Lung (tissue), 12 donors: ENCODE measurements around the gene AHRR. TPM values are rescaled to one million over a fixed set of nuclear protein-coding genes. Genes with fewer than 3 reads are reported as not detected.

Experiments
- ATAC-seq: fragments of 200-7000 bp; cut with Tn5 transposase; one replicate; pipeline ENCODE4 v1.9.1; 2020; ENCODE audit warnings: moderate number of reproducible peaks; ENCODE audit not compliant: insufficient read depth, low FRiP score
- DNase-seq, 3 donors: peaks; one replicate each; pipeline ENCODE4 v3.0.0-alpha.2; 2013 to 2017
- H3K27ac ChIP-seq, 2 donors: one replicate each; pipeline ENCODE4 v1.5.1; 2013; ENCODE audit warnings: mild to moderate bottlenecking in 2 of 2, moderate library complexity in 2 of 2, control low read depth in 1 of 2, inconsistent platforms in 1 of 2, low read depth in 1 of 2, low read length in 1 of 2
- H3K27me3 ChIP-seq, 3 donors: one replicate each; pipeline ENCODE4 v1.5.1; 2013; ENCODE audit warnings: low read length in 2 of 3; ENCODE audit not compliant: control insufficient read depth in 3 of 3, insufficient read depth in 3 of 3
- H3K36me3 ChIP-seq, 4 donors: one replicate each; pipeline ENCODE4 v1.5.1; 2013; ENCODE audit warnings: low read length in 4 of 4, mild to moderate bottlenecking in 1 of 4, moderate library complexity in 1 of 4; ENCODE audit not compliant: control insufficient read depth in 4 of 4, insufficient read depth in 4 of 4
- H3K4me1 ChIP-seq, 5 donors: one replicate each; pipeline ENCODE4 v1.5.1; 2013; ENCODE audit warnings: low read length in 5 of 5, mild to moderate bottlenecking in 2 of 5, moderate library complexity in 1 of 5; ENCODE audit not compliant: control insufficient read depth in 5 of 5, insufficient read depth in 5 of 5
- H3K4me3 ChIP-seq: one replicate; pipeline ENCODE4 v1.5.1; 2013; ENCODE audit warnings: mild to moderate bottlenecking, control low read depth, moderate library complexity
- H3K9ac ChIP-seq, 2 donors: one replicate each; pipeline ENCODE4 v1.5.1; 2013; ENCODE audit warnings: low read length in 2 of 2, control low read depth in 1 of 2; ENCODE audit not compliant: insufficient read depth in 1 of 2
- H3K9me3 ChIP-seq, 4 donors: one replicate each; pipeline ENCODE4 v1.5.1; 2013; ENCODE audit warnings: low read length in 3 of 4, mild to moderate bottlenecking in 1 of 4, moderate library complexity in 1 of 4; ENCODE audit not compliant: control insufficient read depth in 4 of 4, insufficient read depth in 3 of 4
- CTCF ChIP-seq: IDR thresholded peaks from 2 replicates; pipeline ENCODE4 v1.5.1; 2012; ENCODE audit warnings: mild to moderate bottlenecking; ENCODE audit errors: control extremely low read depth, extremely low read depth
- WGBS, 2 donors: extraction: QIAGEN DNeasy Blood & Tissue Kit; methylation state at CpG; one replicate each; pipeline ENCODE4 v1.1.7; 2013; 5-methylcytosine and 5-hydroxymethylcytosine counted together
- polyA plus RNA-seq, 2 donors: library from polyadenylated mRNA; stranded (reverse); fragments of 200-250 nt; gene quantifications; one replicate each; pipeline ENCODE4 v1.2.1, GENCODE V29; 2013
- total RNA-seq, 2 donors: library from RNA; depleted of rRNA in 1 of 2; stranded (reverse); fragments of >200 nt in 1 of 2; gene quantifications; one replicate each; pipeline ENCODE4 v1.2.1, GENCODE V29; 2014 to 2021
- donor health status: control.
- donor health status: control.
- donor health status: Bipolar disorder and iron deficiency.
- donor health status: healthy.
- donor health status: DM: yes; HTN: yes; CAD: no.

AHRR gene
- total and polyA plus RNA-seq, 4 donors, result 0.63 to 8.8 (median 2.8) TPM

GRCh38 chr5:416636-416960 lies 95.1 kb downstream of the AHRR start:
- peaks cover 0 to 22% (median 0%) of the 10 kb centered on the region in 5 donors for H3K4me1 ChIP-seq
- no peak overlapping the region for H3K27ac ChIP-seq
- ATAC-seq (no peak), DNase-seq (no peak)
- no peak overlapping the region for H3K4me3 ChIP-seq
- TF ChIP-seq CTCF, result no peak
- H3K9ac ChIP-seq, result no peak overlapping the region
- H3K9me3 ChIP-seq, result no peaks in the 10 kb centered on the region
- H3K27me3 ChIP-seq, result no peaks in the 10 kb centered on the region
- WGBS, 2 donors, result 96% methylated on average over 14 of the region's 14 CpGs
- peaks cover 0 to 4% (median 0%) of the 10 kb centered on the region in 4 donors for H3K36me3 ChIP-seq

- H3K4me1 ChIP-seq, result peaks cover 0 to 22% (median 0%) of the 10 kb centered on the region in 5 donors
- no peak overlapping the region for H3K9ac ChIP-seq
- DNase-seq, result no peak
- 89 to 93% methylated on average over 14 of the region's 14 CpGs for WGBS, 2 donors
- ATAC-seq, result no peak
- no peak overlapping the region for H3K27ac ChIP-seq
- H3K27me3 ChIP-seq, result no peaks in the 10 kb centered on the region
- H3K36me3 ChIP-seq, result peaks cover 0 to 4% (median 0%) of the 10 kb centered on the region in 4 donors
- H3K4me3 ChIP-seq, result no peak overlapping the region
- no peaks in the 10 kb centered on the region for H3K9me3 ChIP-seq
- no peak for TF ChIP-seq CTCF
Measured at GRCh38 chr5:417301-418161, 96.0 kb downstream of the AHRR start.

GRCh38 chr5:418162-419121 lies 96.9 kb downstream of the AHRR start:
- Histone ChIP-seq H3K4me1 (peaks cover 0 to 22% (median 0%) of the 10 kb centered on the region in 5 donors), H3K9ac (no peak overlapping the region), H3K27ac (no peak overlapping the region), H3K9me3 (no peaks in the 10 kb centered on the region), H3K4me3 (no peak overlapping the region), H3K36me3 (peaks cover 0 to 4% (median 0%) of the 10 kb centered on the region in 4 donors), H3K27me3 (no peaks in the 10 kb centered on the region)
- ATAC-seq (no peak), DNase-seq (no peak)
- no peak for TF ChIP-seq CTCF
- 84 to 89% methylated on average over 18 of the region's 18 CpGs for WGBS, 2 donors
